Pancreas (tissue), 10 donors: Measurements from ENCODE around the gene BMERB1. TPM values are rescaled to one million over a fixed set of nuclear protein-coding genes. Genes with fewer than 3 reads are reported as not detected.

Source experiments
- ATAC-seq, 4 donors: fragments of 200-7000 bp; cut with Tn5 transposase; one replicate each; pipeline versions ENCODE4 v1.8.0 to v1.9.1; 2020; ENCODE audit warnings: mild to moderate bottlenecking in 4 of 4, moderate library complexity in 4 of 4
- DNase-seq, 6 donors: peaks; one replicate each; pipeline ENCODE4 v3.0.0-alpha.2; 2020
- FAIRE-seq: peaks from 2 replicates; lab custom pipeline; 2012; peaks lifted over from hg19 to GRCh38; lab: Jason Lieb, UNC
- H3K27ac ChIP-seq, 4 donors: fragments of 200-600 bp; sonication (generic); 1 replicate in 3 of 4; 2 replicates in 1 of 4; pipeline versions ENCODE4 v1.5.0 to v1.8.0; 2020
- H3K27me3 ChIP-seq, 4 donors: fragments of 200-600 bp; one replicate each; pipeline ENCODE4 v1.8.0; 2021
- H3K36me3 ChIP-seq, 3 donors: fragments of 200-600 bp; sonication (generic) in 1 of 3; one replicate each; pipeline versions ENCODE4 v1.5.0 to v1.8.0; 2020 to 2021
- H3K4me1 ChIP-seq, 3 donors: fragments of 200-600 bp; one replicate each; pipeline ENCODE4 v1.8.0; 2021
- H3K4me3 ChIP-seq, 4 donors: fragments of 200-600 bp; sonication (generic) in 2 of 4; one replicate each; pipeline versions ENCODE4 v1.5.0 to v1.8.0; 2020 to 2021
- H3K9me3 ChIP-seq, 4 donors: fragments of 200-600 bp; one replicate each; pipeline ENCODE4 v1.8.0; 2021
- WGBS, 2 donors: extraction: QIAGEN DNeasy Blood & Tissue Kit; methylation state at CpG; one replicate each; pipeline ENCODE4 v1.1.7; 2013; 5-methylcytosine and 5-hydroxymethylcytosine counted together
- intact Hi-C, 3 donors: fragments of 100-400 bp; cut with DNase I; formaldehyde crosslinking; loops; one replicate each; pipeline versions ENCODE4 v1.11.1 to v1.14.2; 2022
- polyA plus RNA-seq, 2 donors: library from polyadenylated mRNA; stranded (reverse); fragments of 200-250 nt; gene quantifications; one replicate each; pipeline ENCODE4 v1.2.3, GENCODE V29; 2013
- total RNA-seq, 6 donors: library from RNA; stranded (reverse); fragmentation: NEBNext Ultra II Directional in 4 of 6; extraction: Animal tissue kit (Norgen Biotek cat#: 25700) in 4 of 6; gene quantifications; one replicate each; pipeline versions ENCODE4 v1.2.1 to v1.2.4, GENCODE V29; 2021 to 2023
- TF ChIP-seq, protein P1 (sequence below), 4 donors: fragments of 200-600 bp; sonication (generic) in 3 of 4; IDR thresholded peaks; one replicate each; pipeline versions ENCODE4 v1.5.0 to v1.8.0; 2021; ENCODE audit warnings: antibody characterized with exemption in 4 of 4
- donor health status: healthy with polysubstance abuse.
- donor health status: DM: no; HTN: no; CAD: no; lungs with moderate emphysema.
- donor health status: DM: no; HTN: no; CAD: no.
- donor health status: control.
- donor health status: control.
- donor health status: Bipolar disorder and iron deficiency.
- donor health status: DM: yes; HTN: yes; CAD: no.
- donor health status: DM: no; HTN: no; CAD: no.
- donor health status: DM: no; HTN: no; CAD: no.
- donor health status: DM: yes; HTN: yes; CAD: no.

BMERB1 gene
- total and polyA plus RNA-seq, 8 donors = 10.3 to 21.7 (median 17.5) TPM

GRCh38 chr16:15548482-15548891, 114.1 kb downstream of the BMERB1 start:
- no peak overlapping the region for H3K4me3 ChIP-seq
- ATAC-seq (no peak), FAIRE-seq (no peak), DNase-seq (no peak)
- intact Hi-C loops = no loop called here
- no peaks in the 10 kb centered on the region for H3K36me3 ChIP-seq
- H3K4me1 ChIP-seq = peaks cover 0 to 8% (median 8%) of the 10 kb centered on the region in 3 donors
- H3K27me3 ChIP-seq = no peaks in the 10 kb centered on the region
- no peak overlapping the region for H3K27ac ChIP-seq
- TF ChIP-seq, protein P1, sequence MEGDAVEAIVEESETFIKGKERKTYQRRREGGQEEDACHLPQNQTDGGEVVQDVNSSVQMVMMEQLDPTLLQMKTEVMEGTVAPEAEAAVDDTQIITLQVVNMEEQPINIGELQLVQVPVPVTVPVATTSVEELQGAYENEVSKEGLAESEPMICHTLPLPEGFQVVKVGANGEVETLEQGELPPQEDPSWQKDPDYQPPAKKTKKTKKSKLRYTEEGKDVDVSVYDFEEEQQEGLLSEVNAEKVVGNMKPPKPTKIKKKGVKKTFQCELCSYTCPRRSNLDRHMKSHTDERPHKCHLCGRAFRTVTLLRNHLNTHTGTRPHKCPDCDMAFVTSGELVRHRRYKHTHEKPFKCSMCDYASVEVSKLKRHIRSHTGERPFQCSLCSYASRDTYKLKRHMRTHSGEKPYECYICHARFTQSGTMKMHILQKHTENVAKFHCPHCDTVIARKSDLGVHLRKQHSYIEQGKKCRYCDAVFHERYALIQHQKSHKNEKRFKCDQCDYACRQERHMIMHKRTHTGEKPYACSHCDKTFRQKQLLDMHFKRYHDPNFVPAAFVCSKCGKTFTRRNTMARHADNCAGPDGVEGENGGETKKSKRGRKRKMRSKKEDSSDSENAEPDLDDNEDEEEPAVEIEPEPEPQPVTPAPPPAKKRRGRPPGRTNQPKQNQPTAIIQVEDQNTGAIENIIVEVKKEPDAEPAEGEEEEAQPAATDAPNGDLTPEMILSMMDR (IDR thresholded peaks at IDR 0.05) = no peak
- H3K9me3 ChIP-seq = no peaks in the 10 kb centered on the region
- 77 to 80% methylated on average over 3 of the region's 3 CpGs for WGBS, 2 donors

DNA sequence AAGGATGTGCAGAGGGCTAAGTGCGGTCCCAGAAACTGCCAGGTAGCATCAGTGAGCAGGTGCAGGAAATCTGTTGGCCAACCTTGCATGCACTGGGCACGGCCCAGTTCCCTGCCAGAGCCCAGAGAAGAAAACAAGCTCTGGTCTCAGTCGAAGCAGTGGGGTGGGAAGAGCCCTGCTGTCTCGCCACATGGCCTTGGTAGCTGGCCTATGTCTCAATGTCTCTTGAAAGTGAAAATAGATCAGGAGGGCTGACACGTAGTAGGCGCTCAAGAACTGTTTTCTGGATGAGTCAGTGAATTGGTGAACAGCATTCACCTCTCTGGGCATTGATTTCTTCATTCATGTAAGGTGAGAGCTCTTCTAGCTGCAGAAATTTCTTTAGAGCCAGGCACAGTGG, 118.1 kb downstream of the BMERB1 start:
- 74 to 79% methylated on average over 6 of the region's 6 CpGs for WGBS, 2 donors
- FAIRE-seq = no peak
- H3K27me3 ChIP-seq = no peaks in the 10 kb centered on the region

DNA sequence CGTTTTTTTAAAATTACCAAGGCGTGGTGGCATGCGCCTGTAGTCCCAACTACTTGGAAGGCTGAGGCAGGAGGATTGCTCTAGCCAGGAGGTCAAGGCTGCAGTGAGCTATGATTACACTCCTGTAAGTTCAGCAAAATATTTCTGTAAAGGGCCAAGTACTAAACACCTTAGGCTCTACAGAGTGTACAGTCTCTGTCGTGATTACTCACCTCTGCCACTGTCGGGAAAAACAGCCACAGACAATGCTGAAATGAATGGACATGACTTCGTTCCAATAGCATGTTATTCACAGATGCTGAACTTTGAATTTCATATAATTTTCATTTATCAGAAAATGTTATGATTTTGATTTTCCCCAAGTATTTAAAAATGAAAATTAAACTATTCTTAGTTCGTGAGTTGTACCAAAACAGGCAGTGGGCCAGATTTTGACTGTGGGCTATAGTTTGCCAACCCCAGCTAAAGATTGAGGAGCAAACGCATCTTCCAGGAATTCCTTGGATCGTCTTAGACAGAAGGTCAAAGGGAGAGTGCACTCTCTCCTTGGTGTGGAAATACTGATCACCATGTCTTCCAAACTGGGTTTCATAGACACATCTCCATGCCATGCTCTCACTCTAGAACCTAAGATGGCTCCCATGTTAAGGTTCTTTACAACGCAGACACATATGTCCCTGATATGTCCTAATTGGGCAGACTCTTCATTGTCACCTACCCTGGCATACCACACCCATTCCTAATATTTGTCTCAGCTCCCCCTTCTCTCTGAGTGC, 119.1 kb downstream of the BMERB1 start:
- WGBS, 2 donors = 83 to 90% methylated on average over 10 of the region's 10 CpGs
- TF ChIP-seq, protein P1 (IDR thresholded peaks at IDR 0.05) = no peak
- no peak overlapping the region for H3K4me3 ChIP-seq
- intact Hi-C loops = no loop called here
- DNase-seq (no peak), ATAC-seq (no peak), FAIRE-seq (no peak)
- H3K9me3 ChIP-seq = no peaks in the 10 kb centered on the region
- no peaks in the 10 kb centered on the region for H3K4me1 ChIP-seq
- no peak overlapping the region for H3K27ac ChIP-seq
- H3K27me3 ChIP-seq = no peaks in the 10 kb centered on the region
- no peaks in the 10 kb centered on the region for H3K36me3 ChIP-seq

More for the DNA sequence above, 118.1 kb downstream of the BMERB1 start:
- no peak for ATAC-seq
- Histone ChIP-seq H3K9me3 (no peaks in the 10 kb centered on the region), H3K4me3 (no peak overlapping the region), H3K36me3 (no peaks in the 10 kb centered on the region), H3K4me1 (no peaks in the 10 kb centered on the region), H3K27ac (no peak overlapping the region)
- no peak for DNase-seq
- TF ChIP-seq, protein P1 (IDR thresholded peaks at IDR 0.05) = no peak
- intact Hi-C loops = no loop called here

DNA sequence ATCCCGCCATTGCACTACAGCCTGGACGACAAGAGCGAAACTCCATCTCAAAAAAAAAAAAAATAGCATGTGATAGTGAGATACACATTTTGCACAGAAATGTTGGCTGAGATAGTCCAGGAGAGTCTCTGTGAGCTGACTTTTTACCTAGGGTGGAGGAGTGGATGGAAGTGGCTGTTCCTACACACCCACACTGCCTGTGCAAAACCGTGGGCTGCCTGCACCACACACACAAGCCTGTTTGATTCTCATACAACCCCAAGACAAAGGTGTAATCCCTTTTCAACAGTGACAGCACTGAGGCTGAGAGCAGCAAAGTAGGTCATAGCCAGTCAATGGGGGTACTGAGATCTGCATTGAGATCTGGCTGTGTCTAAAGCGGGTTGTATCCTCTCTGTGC, 121.7 kb downstream of the BMERB1 start:
- Histone ChIP-seq H3K4me1 (no peaks in the 10 kb centered on the region), H3K27ac (no peak overlapping the region), H3K4me3 (no peak overlapping the region), H3K36me3 (no peaks in the 10 kb centered on the region), H3K27me3 (no peaks in the 10 kb centered on the region), H3K9me3 (no peaks in the 10 kb centered on the region)
- 95 to 96% methylated on average over 5 of the region's 5 CpGs for WGBS, 2 donors
- FAIRE-seq (no peak), DNase-seq (no peak), ATAC-seq (no peak)
- TF ChIP-seq, protein P1 (IDR thresholded peaks at IDR 0.05) = no peak
- intact Hi-C loops = no loop called here

DNA sequence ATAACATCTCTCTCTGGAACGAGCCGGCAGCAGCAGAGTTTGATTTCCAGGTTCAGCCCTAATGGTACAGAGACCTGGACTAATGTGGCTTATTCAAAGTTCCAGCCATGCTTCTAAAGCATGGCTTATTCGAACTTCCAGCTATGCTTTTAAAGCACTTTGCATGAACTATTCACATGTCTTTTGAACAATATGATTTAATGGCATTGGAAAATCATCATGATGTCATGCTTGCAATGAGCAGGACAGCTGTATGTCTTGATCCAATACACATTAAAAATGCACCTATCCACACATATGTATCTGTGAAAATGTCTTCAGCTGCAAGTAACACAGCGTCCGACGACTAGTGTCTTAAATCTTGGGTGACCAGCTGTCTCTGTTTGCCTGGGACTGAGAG, 122.9 kb downstream of the BMERB1 start:
- H3K27ac ChIP-seq = no peak overlapping the region
- no peak overlapping the region for H3K4me3 ChIP-seq
- DNase-seq (no peak), ATAC-seq (no peak), FAIRE-seq (no peak)
- intact Hi-C loops = no loop called here
- H3K27me3 ChIP-seq = no peaks in the 10 kb centered on the region
- 80 to 88% methylated on average over 6 of the region's 6 CpGs for WGBS, 2 donors
- H3K9me3 ChIP-seq = no peaks in the 10 kb centered on the region
- no peaks in the 10 kb centered on the region for H3K36me3 ChIP-seq
- no peaks in the 10 kb centered on the region for H3K4me1 ChIP-seq
- TF ChIP-seq, protein P1 (IDR thresholded peaks at IDR 0.05) = no peak
